Smooth muscle cell (in vitro differentiated cells): Measurements from ENCODE around the gene DHX38. TPM values are rescaled to one million over a fixed set of nuclear protein-coding genes. Genes with fewer than 3 reads are reported as not detected.
"Not testable (repeated sequence)": the region's sequence is repeated elsewhere in the genome, so short reads cannot be mapped to it uniquely, and the experiment has no call there.

Experiments
- DNase-seq: peaks from one replicate; lab custom pipeline; 2025; ENCODE audit not compliant: unreplicated experiment; lab: John Stamatoyannopoulos, UW
- H2AFZ ChIP-seq: fragments of 200-600 bp; sonication (generic); 2 replicates; pipeline ENCODE4 v1.6.0; 2016; ENCODE audit warnings: antibody characterized with exemption, low read depth, mild to moderate bottlenecking
- H3F3A ChIP-seq: fragments of 200-600 bp; sonication (generic); 2 replicates; pipeline ENCODE4 v1.6.0; 2017; ENCODE audit warnings: antibody characterized with exemption, low read depth
- H3K27ac ChIP-seq: fragments of 200-600 bp; sonication (generic); 2 replicates; pipeline ENCODE4 v1.5.1; 2016; ENCODE audit warnings: low read depth, mild to moderate bottlenecking
- H3K27me3 ChIP-seq: fragments of 200-600 bp; sonication (generic); 2 replicates; pipeline ENCODE4 v1.6.1; 2016; ENCODE audit warnings: low read depth, mild to moderate bottlenecking
- H3K36me3 ChIP-seq: fragments of 200-600 bp; sonication (generic); 2 replicates; pipeline ENCODE4 v1.5.1; 2016; ENCODE audit warnings: low read depth
- H3K4me1 ChIP-seq: fragments of 200-600 bp; sonication (generic); 2 replicates; pipeline ENCODE4 v1.5.1; 2016; ENCODE audit warnings: low read depth
- H3K4me2 ChIP-seq: fragments of 200-600 bp; sonication (generic); 2 replicates; pipeline ENCODE4 v1.6.0; 2016; ENCODE audit warnings: mild to moderate bottlenecking
- H3K4me3 ChIP-seq: fragments of 200-600 bp; sonication (generic); 2 replicates; pipeline ENCODE4 v1.5.1; 2016; ENCODE audit warnings: mild to moderate bottlenecking
- H3K79me2 ChIP-seq: fragments of 200-600 bp; sonication (generic); 2 replicates; pipeline ENCODE4 v1.6.0; 2016; ENCODE audit warnings: low read depth, mild to moderate bottlenecking
- H3K9ac ChIP-seq: fragments of 200-600 bp; sonication (generic); 2 replicates; pipeline ENCODE4 v1.6.0; 2016; ENCODE audit warnings: low read depth
- H3K9me3 ChIP-seq: fragments of 200-600 bp; sonication (generic); replicated peaks from 2 replicates; pipeline ENCODE4 v1.5.1; 2016; ENCODE audit warnings: low read depth
- H4K20me1 ChIP-seq: fragments of 200-600 bp; sonication (generic); 2 replicates; pipeline ENCODE4 v1.6.0; 2016; ENCODE audit warnings: low read depth
- CTCF ChIP-seq: fragments of 200-600 bp; sonication (generic); IDR thresholded peaks from 2 replicates; pipeline ENCODE4 v1.5.1; 2017; ENCODE audit warnings: borderline replicate concordance, mild to moderate bottlenecking, antibody characterized with exemption; ENCODE audit not compliant: insufficient read depth, poor library complexity, severe bottlenecking
- WGBS: methylation state at CpG from one replicate; pipeline ENCODE4 v1.1.7; 2016; ENCODE audit warnings: low lambda C conversion rate; 5-methylcytosine and 5-hydroxymethylcytosine counted together
- polyA plus RNA-seq: library from polyadenylated mRNA; unstranded; fragments of >200 nt; fragmentation: Nextera tagmentation; extraction: Ambion mirVana; gene quantifications from 2 replicates; pipeline ENCODE4 v1.2.1, GENCODE V29; 2016
- total RNA-seq: library from RNA; depleted of rRNA; stranded (reverse); fragments of >200 nt; gene quantifications from 2 replicates; pipeline ENCODE4 v1.2.3, GENCODE V29; 2014

DHX38 gene
- total and polyA plus RNA-seq, 2 experiments from 2014 or later = 30.8 to 45.4 TPM

- Histone ChIP-seq H3K27ac (peak overlapping the region; percentile 4), H3K27me3 (no peaks in the 10 kb centered on the region), H3F3A (no peaks in the 10 kb centered on the region), H3K79me2 (no peaks in the 10 kb centered on the region), H3K36me3 (no peaks in the 10 kb centered on the region), H3K4me2 (peak overlapping the region; percentile 61), H3K9ac (no peak overlapping the region), H3K9me3 (no peaks in the 10 kb centered on the region), H3K4me1 (peaks cover 9% of the 10 kb centered on the region), H4K20me1 (no peaks in the 10 kb centered on the region), H2AFZ (peak overlapping the region; percentile 86), H3K4me3 (peak overlapping the region; percentile 31)
- no peak for DNase-seq
- WGBS = 40% methylated on average over 12 of the region's 12 CpGs
- TF ChIP-seq CTCF = no peak
Measured at GRCh38 chr16:72072514-72073342, 20.9 kb upstream of the DHX38 start.

- Histone ChIP-seq H3K27ac (no peak overlapping the region), H3K4me1 (peaks cover 9% of the 10 kb centered on the region), H3K4me2 (no peak overlapping the region), H4K20me1 (no peaks in the 10 kb centered on the region), H3K27me3 (no peaks in the 10 kb centered on the region), H3K36me3 (no peaks in the 10 kb centered on the region), H2AFZ (no peak overlapping the region), H3F3A (no peaks in the 10 kb centered on the region), H3K4me3 (no peak overlapping the region), H3K9ac (no peak overlapping the region), H3K9me3 (no peaks in the 10 kb centered on the region), H3K79me2 (no peaks in the 10 kb centered on the region)
- no peak for TF ChIP-seq CTCF
- 91% methylated on average over 8 of the region's 8 CpGs for WGBS
- no peak for DNase-seq
Measured at GRCh38 chr16:72073560-72074230, 20.0 kb upstream of the DHX38 start.

GRCh38 chr16:72075067-72075466 is 18.6 kb upstream of the DHX38 start:
- H3K79me2 ChIP-seq, H3K9me3 ChIP-seq, H4K20me1 ChIP-seq, H3K4me1 ChIP-seq, H3F3A ChIP-seq, H3K4me3 ChIP-seq, DNase-seq, H3K9ac ChIP-seq, H2AFZ ChIP-seq, H3K4me2 ChIP-seq, H3K36me3 ChIP-seq, H3K27ac ChIP-seq, H3K27me3 ChIP-seq: not testable (repeated sequence)
- 100% methylated on average over 2 of the region's 6 CpGs for WGBS

GRCh38 chr16:72076991-72077706 is 16.5 kb upstream of the DHX38 start:
- not testable (repeated sequence) for DNase-seq, H3K4me1 ChIP-seq, H3K9me3 ChIP-seq, H2AFZ ChIP-seq, H3K27ac ChIP-seq, H3F3A ChIP-seq, H3K36me3 ChIP-seq, H3K79me2 ChIP-seq, H4K20me1 ChIP-seq, H3K27me3 ChIP-seq, H3K4me2 ChIP-seq, H3K4me3 ChIP-seq, H3K9ac ChIP-seq
- 95% methylated on average over 1 of the region's 5 CpGs for WGBS
